Vagina (tissue), 2 donors: Measurements from ENCODE around the gene DPYD. TPM values are rescaled to one million over a fixed set of nuclear protein-coding genes. Genes with fewer than 3 reads are reported as not detected.

Experiments used
- DNase-seq, 2 donors: peaks; one replicate each; pipeline ENCODE4 v3.0.0-alpha.2; 2017; ENCODE audit errors: extremely low spot score in 2 of 2
- H3K27ac ChIP-seq: fragments of 200-600 bp; sonication (generic); one replicate; pipeline ENCODE4 v1.5.1; 2019
- H3K27me3 ChIP-seq: fragments of 200-600 bp; sonication (generic); one replicate; pipeline ENCODE4 v1.5.1; 2019
- H3K36me3 ChIP-seq, 2 donors: fragments of 200-600 bp; sonication (generic); one replicate each; pipeline ENCODE4 v1.5.1; 2017 to 2019
- H3K4me1 ChIP-seq: fragments of 200-600 bp; sonication (generic); one replicate; pipeline ENCODE4 v1.5.1; 2019
- H3K4me3 ChIP-seq, 2 donors: fragments of 200-600 bp; sonication (generic); 1 replicate in 1 of 2; 2 replicates in 1 of 2; pipeline ENCODE4 v1.5.1; 2016 to 2019
- H3K9me3 ChIP-seq: fragments of 200-600 bp; sonication (generic); one replicate; pipeline ENCODE4 v1.5.1; 2019
- CTCF ChIP-seq, 3 experiments: fragments of 450-650 bp in 2 of 3; fragments of 200-600 bp in 1 of 3; sonication (generic) in 1 of 3; IDR thresholded peaks; one replicate each; pipeline ENCODE4 v1.5.1; 2017 to 2019; ENCODE audit warnings: antibody characterized with exemption in 3 of 3, mild to moderate bottlenecking in 2 of 3, moderate library complexity in 2 of 3
- POLR2A ChIP-seq, 2 donors: fragments of 450-650 bp; IDR thresholded peaks; one replicate each; pipeline ENCODE4 v1.6.1; 2017; ENCODE audit warnings: antibody characterized with exemption in 2 of 2, mild to moderate bottlenecking in 2 of 2, moderate library complexity in 2 of 2
- POLR2AphosphoS5 ChIP-seq, 2 donors: sonication (generic); formaldehyde crosslinking; IDR thresholded peaks; one replicate each; pipeline ENCODE4 v1.9.0; 2017; ENCODE audit warnings: antibody characterized with exemption in 2 of 2, mild to moderate bottlenecking in 2 of 2, low read depth in 1 of 2; ENCODE audit not compliant: insufficient read depth in 1 of 2
- intact Hi-C: fragments of 100-400 bp; cut with DNase I; formaldehyde crosslinking; loops from one replicate; pipeline ENCODE4 v1.15.1; 2023
- total RNA-seq: library from RNA; depleted of rRNA; stranded (reverse); fragments of >200 nt; gene quantifications from one replicate; pipeline ENCODE4 v1.2.3, GENCODE V29; 2016

DPYD gene
- total RNA-seq, 1 donor from 2014 or later = 45.7 TPM

GRCh38 chr1:97332716-97333115 lies 588.1 kb downstream of the DPYD start:
- no peak for DNase-seq
- H3K36me3 ChIP-seq = no peaks in the 10 kb centered on the region
- H3K27me3 ChIP-seq = no peaks in the 10 kb centered on the region
- intact Hi-C loops = no loop called here
- H3K27ac ChIP-seq = no peak overlapping the region
- TF ChIP-seq CTCF (IDR thresholded peaks at IDR 0.05) (no peak), POLR2A (IDR thresholded peaks at IDR 0.05) (no peak), POLR2AphosphoS5 (IDR thresholded peaks at IDR 0.05; ENCODE audit: insufficient read depth in 1 of 2, low read depth in 1 of 2) (no peak)
- no peak overlapping the region for H3K4me3 ChIP-seq
- no peaks in the 10 kb centered on the region for H3K4me1 ChIP-seq
- H3K9me3 ChIP-seq = no peaks in the 10 kb centered on the region

DNA sequence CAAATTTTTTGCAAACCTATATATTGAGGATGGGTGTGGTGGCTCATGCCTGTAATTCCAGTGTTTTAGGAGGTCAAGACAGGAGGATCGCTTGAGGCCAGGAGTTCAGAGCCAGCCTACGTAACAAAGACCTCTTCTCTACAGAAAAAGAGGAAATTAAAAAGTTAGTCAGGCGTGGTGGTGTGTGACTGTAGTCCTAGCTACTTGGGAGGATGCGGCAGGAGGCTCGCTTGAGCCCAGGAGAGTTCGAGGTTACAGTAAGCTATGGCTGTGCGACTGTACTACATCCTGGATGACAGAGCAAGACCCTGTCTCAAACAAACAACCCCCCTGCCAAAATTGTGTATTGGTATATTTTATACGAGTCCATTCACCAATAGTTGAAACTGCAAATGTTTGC lies 589.7 kb downstream of the DPYD start:
- intact Hi-C loops = no loop called here
- H3K27ac ChIP-seq = no peak overlapping the region
- no peaks in the 10 kb centered on the region for H3K9me3 ChIP-seq
- no peak for DNase-seq
- no peaks in the 10 kb centered on the region for H3K27me3 ChIP-seq
- no peaks in the 10 kb centered on the region for H3K36me3 ChIP-seq
- H3K4me1 ChIP-seq = no peaks in the 10 kb centered on the region
- no peak overlapping the region for H3K4me3 ChIP-seq
- TF ChIP-seq POLR2AphosphoS5 (IDR thresholded peaks at IDR 0.05; ENCODE audit: insufficient read depth in 1 of 2, low read depth in 1 of 2) (no peak), CTCF (IDR thresholded peaks at IDR 0.05) (no peak), POLR2A (IDR thresholded peaks at IDR 0.05) (no peak)

DNA sequence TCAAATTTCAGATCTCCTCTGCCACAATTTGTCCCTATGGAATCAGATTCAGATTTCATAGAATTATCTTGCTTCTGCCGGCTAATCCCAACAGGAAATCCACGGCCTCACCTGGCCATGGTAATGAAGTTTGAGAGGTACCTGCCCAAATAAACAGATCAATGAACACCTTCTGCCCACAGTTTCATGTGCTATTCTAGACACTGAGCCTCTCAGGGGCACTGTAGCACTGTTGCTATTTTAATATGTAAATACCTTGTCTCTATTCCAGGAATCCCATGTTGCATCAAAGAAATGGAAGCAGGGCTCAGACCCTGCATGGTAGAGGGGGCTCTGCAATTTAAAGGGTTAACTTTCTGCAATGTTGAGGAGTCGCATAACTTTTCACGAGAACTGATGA lies 606.1 kb downstream of the DPYD start:
- no peak for DNase-seq
- Histone ChIP-seq H3K36me3 (no peaks in the 10 kb centered on the region), H3K27me3 (no peaks in the 10 kb centered on the region), H3K27ac (no peak overlapping the region), H3K4me1 (no peaks in the 10 kb centered on the region), H3K9me3 (no peaks in the 10 kb centered on the region), H3K4me3 (no peak overlapping the region)
- no peak for TF ChIP-seq CTCF (IDR thresholded peaks at IDR 0.05)
- no peak for TF ChIP-seq POLR2AphosphoS5 (IDR thresholded peaks at IDR 0.05; ENCODE audit: insufficient read depth in 1 of 2, low read depth in 1 of 2)
- no peak for TF ChIP-seq POLR2A (IDR thresholded peaks at IDR 0.05)
- intact Hi-C loops = no loop called here

DNA sequence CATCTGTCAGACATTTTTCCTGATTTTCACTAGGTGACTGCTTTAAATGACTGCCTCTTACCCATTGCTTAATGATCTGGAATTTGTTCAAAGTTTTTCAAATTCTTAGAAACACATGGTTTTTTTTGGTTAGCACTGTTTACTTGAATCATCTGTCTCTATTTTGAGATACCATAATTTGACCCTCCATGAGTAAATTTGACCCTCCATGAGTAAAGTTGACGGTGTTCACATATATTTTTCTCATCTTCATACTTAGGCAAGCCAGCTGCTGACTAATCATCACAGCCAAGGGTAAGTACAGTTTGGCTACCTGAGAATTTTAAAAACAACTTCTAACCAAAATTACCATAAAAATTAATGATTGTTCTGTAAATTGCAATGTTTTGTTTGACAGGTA lies 612.7 kb downstream of the DPYD start:
- Histone ChIP-seq H3K27me3 (no peaks in the 10 kb centered on the region), H3K4me3 (no peak overlapping the region), H3K36me3 (no peaks in the 10 kb centered on the region), H3K4me1 (no peaks in the 10 kb centered on the region), H3K27ac (no peak overlapping the region), H3K9me3 (no peaks in the 10 kb centered on the region)
- DNase-seq = no peak
- TF ChIP-seq CTCF (IDR thresholded peaks at IDR 0.05) (no peak), POLR2AphosphoS5 (IDR thresholded peaks at IDR 0.05; ENCODE audit: insufficient read depth in 1 of 2, low read depth in 1 of 2) (no peak), POLR2A (IDR thresholded peaks at IDR 0.05) (no peak)
- intact Hi-C loops = no loop called here

DNA sequence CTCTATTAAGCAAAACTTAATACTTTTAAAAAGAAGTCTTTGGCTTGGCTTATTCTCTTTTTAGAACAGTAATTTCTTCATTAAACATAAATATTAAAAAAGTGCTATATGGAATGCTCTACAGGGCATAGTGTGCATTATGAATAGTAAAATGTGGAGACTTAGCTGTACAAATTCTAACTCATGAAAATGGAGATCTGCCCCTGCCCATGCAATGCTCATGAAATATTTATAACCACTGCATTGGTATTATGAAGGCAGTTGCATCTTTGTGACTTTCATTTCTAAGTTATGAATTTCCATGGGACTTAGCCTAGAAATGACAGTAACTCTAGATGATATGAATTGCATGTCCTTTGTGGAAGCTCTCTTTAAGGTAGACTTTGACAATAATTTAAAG lies 613.3 kb downstream of the DPYD start:
- H3K4me3 ChIP-seq = no peak overlapping the region
- no peaks in the 10 kb centered on the region for H3K36me3 ChIP-seq
- TF ChIP-seq CTCF (IDR thresholded peaks at IDR 0.05) (no peak), POLR2A (IDR thresholded peaks at IDR 0.05) (no peak), POLR2AphosphoS5 (IDR thresholded peaks at IDR 0.05; ENCODE audit: insufficient read depth in 1 of 2, low read depth in 1 of 2) (no peak)
- H3K27me3 ChIP-seq = no peaks in the 10 kb centered on the region
- no peak overlapping the region for H3K27ac ChIP-seq
- H3K9me3 ChIP-seq = no peaks in the 10 kb centered on the region
- DNase-seq = no peak
- no peaks in the 10 kb centered on the region for H3K4me1 ChIP-seq
- intact Hi-C loops = no loop called here
